SU-DHL-6 (cell line): ENCODE data around the gene SWT1.

Source experiments
- CTCF ChIP-seq: fragments of 200-600 bp; sonication (generic); IDR thresholded peaks from one replicate; pipeline ENCODE4 v1.5.1; 2017; ENCODE audit warnings: antibody characterized with exemption, mild to moderate bottlenecking, low read length, moderate library complexity; ENCODE audit not compliant: insufficient read depth, poor library complexity, severe bottlenecking
- EZH2phosphoT487 ChIP-seq: fragments of 200-600 bp; sonication (generic), shearing (Covaris generic); conservative IDR thresholded peaks from 2 replicates; pipeline ENCODE4 v1.6.1; 2018; ENCODE audit warnings: mild to moderate bottlenecking, antibody characterized with exemption, low read length, moderate library complexity, mixed read lengths

DNA sequence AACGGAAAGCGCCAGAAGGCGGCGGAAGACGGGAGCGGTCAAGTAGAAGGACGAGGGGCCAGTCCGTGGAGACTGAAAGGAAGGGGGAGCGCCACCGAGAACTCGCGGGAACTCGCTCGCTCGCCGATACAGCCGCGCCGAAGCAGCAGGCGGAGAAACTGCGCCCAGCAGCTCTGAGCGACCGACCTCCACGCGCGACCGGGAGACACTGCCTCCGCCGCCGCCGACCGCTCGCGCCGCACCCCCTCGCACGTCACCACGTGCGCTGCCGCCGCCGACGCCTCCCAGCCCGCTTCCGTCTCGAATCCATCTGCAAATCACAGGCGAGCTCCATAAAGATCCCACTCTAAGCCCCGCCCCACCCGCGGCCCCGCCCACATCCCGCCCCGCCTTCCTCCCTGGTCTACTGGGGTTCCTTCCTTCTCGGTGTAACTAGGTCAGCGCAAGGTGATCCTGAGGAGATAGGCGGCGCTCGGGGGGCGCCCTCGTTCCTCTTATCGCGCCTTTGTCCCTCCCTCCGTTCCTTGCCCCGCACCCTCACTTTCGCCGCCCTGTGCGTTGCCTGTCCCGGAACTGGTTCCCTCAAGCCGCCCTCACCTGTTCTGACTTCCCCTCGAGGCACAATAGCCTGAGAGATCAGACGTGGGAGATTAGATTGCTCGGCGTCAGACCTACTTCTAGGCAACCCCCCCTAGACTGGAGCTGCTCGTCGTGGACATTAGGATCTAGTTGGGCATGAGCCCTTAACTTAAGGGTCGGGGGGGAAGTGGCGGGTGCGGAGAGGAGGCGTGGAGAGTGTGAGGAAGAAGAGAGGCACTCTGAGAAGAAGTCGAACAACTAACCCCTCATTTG is 160.3 kb downstream of the SWT1 start, which contains the start of gene IVNS1ABP:
- TF ChIP-seq CTCF (peak; percentile 47), EZH2phosphoT487 (no peak)
